ENCODE measurements around the gene EFCAB3. TPM values are rescaled to one million over a fixed set of nuclear protein-coding genes. Genes with fewer than 3 reads are reported as not detected.
"Not testable (repeated sequence)": the region's sequence is repeated elsewhere in the genome, so short reads cannot be mapped to it uniquely, and the experiment has no call there.

EFCAB3 gene
- total RNA-seq (not detected), total RNA-seq (0 reads per million in 2 donors)

- H3K4me1 Mint-ChIP-seq = no peaks in the 10 kb centered on the region
- peaks cover 31% of the 10 kb centered on the region for H3K27me3 Mint-ChIP-seq
- H3K4me3 Mint-ChIP-seq = no peak within 1 kb of the TSS
- no peaks in the 10 kb centered on the region for H3K9me3 ChIP-seq (ENCODE audit: control insufficient read depth, low read length, poor library complexity, severe bottlenecking)
- no peak for ATAC-seq
- DNase-seq = no peak
- no peaks in the 10 kb centered on the region for H3K36me3 Mint-ChIP-seq (ENCODE audit: low read depth)
- no peak within 1 kb of the TSS for H3K27ac Mint-ChIP-seq
Observed at GRCh38 chr17:62380253-62380652, at the start of gene EFCAB3. Gene EFCAB3 (plus strand): TSS chr17:62380553. CDS start chr17:62382980, 2,427 bp downstream.

- H3K9me3 ChIP-seq (ENCODE audit: control insufficient read depth, low read length, poor library complexity, severe bottlenecking) = no peaks in the 10 kb centered on the region
- no peak overlapping the region for H3K27ac Mint-ChIP-seq
- peaks cover 2% of the 10 kb centered on the region for H3K36me3 Mint-ChIP-seq (ENCODE audit: low read depth)
- H3K27me3 Mint-ChIP-seq = peaks cover 11% of the 10 kb centered on the region
- no peak for ATAC-seq
- no peak overlapping the region for H3K4me3 Mint-ChIP-seq
- no peaks in the 10 kb centered on the region for H3K4me1 Mint-ChIP-seq
- no peak for DNase-seq
Observed at GRCh38 chr17:62336527-62336926, 43.8 kb upstream of the EFCAB3 start.

GRCh38 chr17:62343764-62344270 lies 36.5 kb upstream of the EFCAB3 start:
- Mint-ChIP-seq H3K36me3 (ENCODE audit: low read depth) (no peaks in the 10 kb centered on the region), H3K27ac (no peak overlapping the region), H3K4me1 (no peaks in the 10 kb centered on the region), H3K4me3 (no peak overlapping the region), H3K27me3 (peaks cover 26% of the 10 kb centered on the region)
- no peak for DNase-seq
- no peaks in the 10 kb centered on the region for H3K9me3 ChIP-seq (ENCODE audit: control insufficient read depth, low read length, poor library complexity, severe bottlenecking)
- no peak for ATAC-seq

- H3K4me3 Mint-ChIP-seq = no peak overlapping the region
- no peak for DNase-seq
- H3K27ac Mint-ChIP-seq = no peak overlapping the region
- no peaks in the 10 kb centered on the region for H3K36me3 Mint-ChIP-seq (ENCODE audit: low read depth)
- H3K27me3 Mint-ChIP-seq = peaks cover 45% of the 10 kb centered on the region
- no peaks in the 10 kb centered on the region for H3K4me1 Mint-ChIP-seq
- H3K9me3 ChIP-seq (ENCODE audit: control insufficient read depth, low read length, poor library complexity, severe bottlenecking) = no peaks in the 10 kb centered on the region
- no peak for ATAC-seq
Observed at GRCh38 chr17:62351176-62351575, 29.2 kb upstream of the EFCAB3 start.

GRCh38 chr17:62366191-62366590 lies 14.2 kb upstream of the EFCAB3 start:
- no peak for ATAC-seq
- no peak overlapping the region for H3K27ac Mint-ChIP-seq
- no peaks in the 10 kb centered on the region for H3K4me1 Mint-ChIP-seq
- DNase-seq = no peak
- H3K27me3 Mint-ChIP-seq = no peaks in the 10 kb centered on the region
- H3K36me3 Mint-ChIP-seq (ENCODE audit: low read depth) = no peaks in the 10 kb centered on the region
- no peak overlapping the region for H3K4me3 Mint-ChIP-seq
- H3K9me3 ChIP-seq (ENCODE audit: control insufficient read depth, low read length, poor library complexity, severe bottlenecking) = no peaks in the 10 kb centered on the region

GRCh38 chr17:62381561-62381960 lies 1.2 kb downstream of the EFCAB3 start:
- no peak overlapping the region for H3K27ac Mint-ChIP-seq
- no peaks in the 10 kb centered on the region for H3K9me3 ChIP-seq (ENCODE audit: control insufficient read depth, low read length, poor library complexity, severe bottlenecking)
- DNase-seq (no peak), ATAC-seq (no peak)
- H3K27me3 Mint-ChIP-seq = peaks cover 26% of the 10 kb centered on the region
- no peak overlapping the region for H3K4me3 Mint-ChIP-seq
- no peaks in the 10 kb centered on the region for H3K4me1 Mint-ChIP-seq
- no peaks in the 10 kb centered on the region for H3K36me3 Mint-ChIP-seq (ENCODE audit: low read depth)

GRCh38 chr17:62388856-62389255 lies 8.5 kb downstream of the EFCAB3 start:
- no peak overlapping the region for H3K27ac Mint-ChIP-seq
- H3K9me3 ChIP-seq (ENCODE audit: control insufficient read depth, low read length, poor library complexity, severe bottlenecking) = no peaks in the 10 kb centered on the region
- no peaks in the 10 kb centered on the region for H3K4me1 Mint-ChIP-seq
- H3K4me3 Mint-ChIP-seq = no peak overlapping the region
- DNase-seq = no peak
- peaks cover 2% of the 10 kb centered on the region for H3K36me3 Mint-ChIP-seq (ENCODE audit: low read depth)
- H3K27me3 Mint-ChIP-seq = peaks cover 62% of the 10 kb centered on the region
- ATAC-seq = no peak

- Mint-ChIP-seq H3K4me1 (no peaks in the 10 kb centered on the region), H3K27me3 (peaks cover 46% of the 10 kb centered on the region), H3K27ac (no peak overlapping the region), H3K36me3 (ENCODE audit: low read depth) (peaks cover 2% of the 10 kb centered on the region), H3K4me3 (no peak overlapping the region)
- ATAC-seq (no peak), DNase-seq (no peak)
- H3K9me3 ChIP-seq (ENCODE audit: control insufficient read depth, low read length, poor library complexity, severe bottlenecking) = no peaks in the 10 kb centered on the region
Observed at GRCh38 chr17:62392908-62393307, 12.6 kb downstream of the EFCAB3 start.

- DNase-seq = no peak
- Mint-ChIP-seq H3K27me3 (peaks cover 16% of the 10 kb centered on the region), H3K36me3 (ENCODE audit: low read depth) (no peaks in the 10 kb centered on the region), H3K27ac (no peak overlapping the region), H3K4me1 (no peaks in the 10 kb centered on the region), H3K4me3 (no peak overlapping the region)
- no peak for ATAC-seq
- H3K9me3 ChIP-seq (ENCODE audit: control insufficient read depth, low read length, poor library complexity, severe bottlenecking) = no peaks in the 10 kb centered on the region
Observed at GRCh38 chr17:62398891-62399290, 18.5 kb downstream of the EFCAB3 start.

- peaks cover 39% of the 10 kb centered on the region for H3K27me3 Mint-ChIP-seq
- no peak overlapping the region for H3K27ac Mint-ChIP-seq
- no peaks in the 10 kb centered on the region for H3K9me3 ChIP-seq (ENCODE audit: control insufficient read depth, low read length, poor library complexity, severe bottlenecking)
- no peak overlapping the region for H3K4me3 Mint-ChIP-seq
- H3K4me1 Mint-ChIP-seq = no peaks in the 10 kb centered on the region
- ATAC-seq = no peak
- no peak for DNase-seq
- peaks cover 2% of the 10 kb centered on the region for H3K36me3 Mint-ChIP-seq (ENCODE audit: low read depth)
Observed at GRCh38 chr17:62405451-62405850, 25.1 kb downstream of the EFCAB3 start.

GRCh38 chr17:62413090-62413489 lies 32.7 kb downstream of the EFCAB3 start:
- DNase-seq; H3K36me3 Mint-ChIP-seq (ENCODE audit: low read depth); H3K9me3 ChIP-seq (ENCODE audit: control insufficient read depth, low read length, poor library complexity, severe bottlenecking); H3K4me1 Mint-ChIP-seq; H3K4me3 Mint-ChIP-seq; ATAC-seq; H3K27ac Mint-ChIP-seq: not testable (repeated sequence)
- H3K27me3 Mint-ChIP-seq = peaks cover 28% of the 10 kb centered on the region

GRCh38 chr17:62423647-62424461 lies 43.5 kb downstream of the EFCAB3 start, which contains the start of gene METTL2A:
Gene METTL2A (plus strand): TSS chr17:62423897. CDS start chr17:62423903, 6 bp downstream.
- Mint-ChIP-seq H3K4me3 (peak within 1 kb of the TSS; percentile 90), H3K4me1 (peaks cover 16% of the 10 kb centered on the region), H3K27ac (peak within 1 kb of the TSS; percentile 94)
- not testable (repeated sequence) for H3K9me3 ChIP-seq (ENCODE audit: control insufficient read depth, low read length, poor library complexity, severe bottlenecking); H3K27me3 Mint-ChIP-seq; H3K36me3 Mint-ChIP-seq (ENCODE audit: low read depth)
- DNase-seq = peak; percentile 65 to 76 (median 66)
- peak; percentile 95 for ATAC-seq

- H3K36me3 Mint-ChIP-seq (ENCODE audit: low read depth); DNase-seq: not testable (repeated sequence)
Observed at GRCh38 chr17:62426214-62426613, 45.9 kb downstream of the EFCAB3 start.

GRCh38 chr17:62435251-62435650 lies 54.9 kb downstream of the EFCAB3 start:
- not testable (repeated sequence) for H3K27ac Mint-ChIP-seq; ATAC-seq; H3K4me3 Mint-ChIP-seq; H3K27me3 Mint-ChIP-seq; H3K36me3 Mint-ChIP-seq (ENCODE audit: low read depth); DNase-seq; H3K9me3 ChIP-seq (ENCODE audit: control insufficient read depth, low read length, poor library complexity, severe bottlenecking); H3K4me1 Mint-ChIP-seq

More at GRCh38 chr17:62426214-62426613, 45.9 kb downstream of the EFCAB3 start:
- H3K9me3 ChIP-seq (ENCODE audit: control insufficient read depth, low read length, poor library complexity, severe bottlenecking); H3K4me3 Mint-ChIP-seq; ATAC-seq; H3K27me3 Mint-ChIP-seq; H3K27ac Mint-ChIP-seq: not testable (repeated sequence)
- peaks cover 18% of the 10 kb centered on the region for H3K4me1 Mint-ChIP-seq

All from T-helper 17 cell (primary cell).